ENCODE results near the gene SPOCD1. TPM values are rescaled to one million over a fixed set of nuclear protein-coding genes. Genes with fewer than 3 reads are reported as not detected.

SPOCD1 gene
- total and polyA plus RNA-seq, 2 experiments from 2014 or later: 0.73 to 1.3 TPM

DNA sequence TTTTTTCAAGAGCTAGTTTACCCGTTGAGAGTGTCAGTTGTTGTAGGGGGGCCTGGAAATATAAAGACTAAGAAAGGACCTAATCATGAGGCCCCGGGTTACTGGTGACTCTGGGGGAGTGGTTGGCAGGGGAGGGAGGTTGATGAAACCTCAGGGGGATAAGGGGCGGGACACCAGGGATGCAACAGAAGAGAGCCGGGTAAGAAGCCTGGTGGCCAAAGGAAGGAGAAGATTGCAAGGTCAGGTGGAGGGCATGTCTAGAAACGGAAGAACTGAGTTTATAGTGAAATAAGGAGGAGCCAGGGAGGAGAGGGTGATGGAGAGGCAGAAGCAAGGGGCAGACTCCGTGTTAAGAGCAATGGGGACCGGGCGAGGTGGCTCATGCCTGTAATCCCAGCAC lies 12.5 kb upstream of the SPOCD1 start:
- Histone ChIP-seq H3K79me2 (replicated peaks; ENCODE audit: insufficient read depth) (no peaks in the 10 kb centered on the region), H3K36me3 (ENCODE audit: insufficient read depth) (no peaks in the 10 kb centered on the region), H2AFZ (no peak overlapping the region), H3F3A (replicated peaks; ENCODE audit: low read depth) (no peaks in the 10 kb centered on the region), H3K4me3 (no peak overlapping the region), H3K9me2 (ENCODE audit: insufficient read depth) (no peaks in the 10 kb centered on the region), H3K27me3 (ENCODE audit: insufficient read depth) (no peaks in the 10 kb centered on the region), H3K4me1 (ENCODE audit: insufficient read depth) (no peaks in the 10 kb centered on the region), H3K27ac (ENCODE audit: low read depth) (no peak overlapping the region), H4K20me1 (replicated peaks; ENCODE audit: insufficient read depth) (no peaks in the 10 kb centered on the region), H3K4me2 (no peak overlapping the region)
- no peaks in the 10 kb centered on the region for H3K4me1 Mint-ChIP-seq
- no peak overlapping the region for H3K27ac Mint-ChIP-seq
- no peak for TF ChIP-seq EZH2phosphoT487 (IDR thresholded peaks at IDR 0.05; ENCODE audit: unreplicated experiment)
- TF ChIP-seq, protein P1, sequence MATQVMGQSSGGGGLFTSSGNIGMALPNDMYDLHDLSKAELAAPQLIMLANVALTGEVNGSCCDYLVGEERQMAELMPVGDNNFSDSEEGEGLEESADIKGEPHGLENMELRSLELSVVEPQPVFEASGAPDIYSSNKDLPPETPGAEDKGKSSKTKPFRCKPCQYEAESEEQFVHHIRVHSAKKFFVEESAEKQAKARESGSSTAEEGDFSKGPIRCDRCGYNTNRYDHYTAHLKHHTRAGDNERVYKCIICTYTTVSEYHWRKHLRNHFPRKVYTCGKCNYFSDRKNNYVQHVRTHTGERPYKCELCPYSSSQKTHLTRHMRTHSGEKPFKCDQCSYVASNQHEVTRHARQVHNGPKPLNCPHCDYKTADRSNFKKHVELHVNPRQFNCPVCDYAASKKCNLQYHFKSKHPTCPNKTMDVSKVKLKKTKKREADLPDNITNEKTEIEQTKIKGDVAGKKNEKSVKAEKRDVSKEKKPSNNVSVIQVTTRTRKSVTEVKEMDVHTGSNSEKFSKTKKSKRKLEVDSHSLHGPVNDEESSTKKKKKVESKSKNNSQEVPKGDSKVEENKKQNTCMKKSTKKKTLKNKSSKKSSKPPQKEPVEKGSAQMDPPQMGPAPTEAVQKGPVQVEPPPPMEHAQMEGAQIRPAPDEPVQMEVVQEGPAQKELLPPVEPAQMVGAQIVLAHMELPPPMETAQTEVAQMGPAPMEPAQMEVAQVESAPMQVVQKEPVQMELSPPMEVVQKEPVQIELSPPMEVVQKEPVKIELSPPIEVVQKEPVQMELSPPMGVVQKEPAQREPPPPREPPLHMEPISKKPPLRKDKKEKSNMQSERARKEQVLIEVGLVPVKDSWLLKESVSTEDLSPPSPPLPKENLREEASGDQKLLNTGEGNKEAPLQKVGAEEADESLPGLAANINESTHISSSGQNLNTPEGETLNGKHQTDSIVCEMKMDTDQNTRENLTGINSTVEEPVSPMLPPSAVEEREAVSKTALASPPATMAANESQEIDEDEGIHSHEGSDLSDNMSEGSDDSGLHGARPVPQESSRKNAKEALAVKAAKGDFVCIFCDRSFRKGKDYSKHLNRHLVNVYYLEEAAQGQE (IDR thresholded peaks at IDR 0.05; ENCODE audit: unreplicated experiment): no peak
- no peak for TF ChIP-seq EZH2 (IDR thresholded peaks at IDR 0.05; ENCODE audit: low read depth, unreplicated experiment)
- no peak for TF ChIP-seq JUNB (IDR thresholded peaks at IDR 0.05; ENCODE audit: unreplicated experiment)
- TF ChIP-seq, protein P2, sequence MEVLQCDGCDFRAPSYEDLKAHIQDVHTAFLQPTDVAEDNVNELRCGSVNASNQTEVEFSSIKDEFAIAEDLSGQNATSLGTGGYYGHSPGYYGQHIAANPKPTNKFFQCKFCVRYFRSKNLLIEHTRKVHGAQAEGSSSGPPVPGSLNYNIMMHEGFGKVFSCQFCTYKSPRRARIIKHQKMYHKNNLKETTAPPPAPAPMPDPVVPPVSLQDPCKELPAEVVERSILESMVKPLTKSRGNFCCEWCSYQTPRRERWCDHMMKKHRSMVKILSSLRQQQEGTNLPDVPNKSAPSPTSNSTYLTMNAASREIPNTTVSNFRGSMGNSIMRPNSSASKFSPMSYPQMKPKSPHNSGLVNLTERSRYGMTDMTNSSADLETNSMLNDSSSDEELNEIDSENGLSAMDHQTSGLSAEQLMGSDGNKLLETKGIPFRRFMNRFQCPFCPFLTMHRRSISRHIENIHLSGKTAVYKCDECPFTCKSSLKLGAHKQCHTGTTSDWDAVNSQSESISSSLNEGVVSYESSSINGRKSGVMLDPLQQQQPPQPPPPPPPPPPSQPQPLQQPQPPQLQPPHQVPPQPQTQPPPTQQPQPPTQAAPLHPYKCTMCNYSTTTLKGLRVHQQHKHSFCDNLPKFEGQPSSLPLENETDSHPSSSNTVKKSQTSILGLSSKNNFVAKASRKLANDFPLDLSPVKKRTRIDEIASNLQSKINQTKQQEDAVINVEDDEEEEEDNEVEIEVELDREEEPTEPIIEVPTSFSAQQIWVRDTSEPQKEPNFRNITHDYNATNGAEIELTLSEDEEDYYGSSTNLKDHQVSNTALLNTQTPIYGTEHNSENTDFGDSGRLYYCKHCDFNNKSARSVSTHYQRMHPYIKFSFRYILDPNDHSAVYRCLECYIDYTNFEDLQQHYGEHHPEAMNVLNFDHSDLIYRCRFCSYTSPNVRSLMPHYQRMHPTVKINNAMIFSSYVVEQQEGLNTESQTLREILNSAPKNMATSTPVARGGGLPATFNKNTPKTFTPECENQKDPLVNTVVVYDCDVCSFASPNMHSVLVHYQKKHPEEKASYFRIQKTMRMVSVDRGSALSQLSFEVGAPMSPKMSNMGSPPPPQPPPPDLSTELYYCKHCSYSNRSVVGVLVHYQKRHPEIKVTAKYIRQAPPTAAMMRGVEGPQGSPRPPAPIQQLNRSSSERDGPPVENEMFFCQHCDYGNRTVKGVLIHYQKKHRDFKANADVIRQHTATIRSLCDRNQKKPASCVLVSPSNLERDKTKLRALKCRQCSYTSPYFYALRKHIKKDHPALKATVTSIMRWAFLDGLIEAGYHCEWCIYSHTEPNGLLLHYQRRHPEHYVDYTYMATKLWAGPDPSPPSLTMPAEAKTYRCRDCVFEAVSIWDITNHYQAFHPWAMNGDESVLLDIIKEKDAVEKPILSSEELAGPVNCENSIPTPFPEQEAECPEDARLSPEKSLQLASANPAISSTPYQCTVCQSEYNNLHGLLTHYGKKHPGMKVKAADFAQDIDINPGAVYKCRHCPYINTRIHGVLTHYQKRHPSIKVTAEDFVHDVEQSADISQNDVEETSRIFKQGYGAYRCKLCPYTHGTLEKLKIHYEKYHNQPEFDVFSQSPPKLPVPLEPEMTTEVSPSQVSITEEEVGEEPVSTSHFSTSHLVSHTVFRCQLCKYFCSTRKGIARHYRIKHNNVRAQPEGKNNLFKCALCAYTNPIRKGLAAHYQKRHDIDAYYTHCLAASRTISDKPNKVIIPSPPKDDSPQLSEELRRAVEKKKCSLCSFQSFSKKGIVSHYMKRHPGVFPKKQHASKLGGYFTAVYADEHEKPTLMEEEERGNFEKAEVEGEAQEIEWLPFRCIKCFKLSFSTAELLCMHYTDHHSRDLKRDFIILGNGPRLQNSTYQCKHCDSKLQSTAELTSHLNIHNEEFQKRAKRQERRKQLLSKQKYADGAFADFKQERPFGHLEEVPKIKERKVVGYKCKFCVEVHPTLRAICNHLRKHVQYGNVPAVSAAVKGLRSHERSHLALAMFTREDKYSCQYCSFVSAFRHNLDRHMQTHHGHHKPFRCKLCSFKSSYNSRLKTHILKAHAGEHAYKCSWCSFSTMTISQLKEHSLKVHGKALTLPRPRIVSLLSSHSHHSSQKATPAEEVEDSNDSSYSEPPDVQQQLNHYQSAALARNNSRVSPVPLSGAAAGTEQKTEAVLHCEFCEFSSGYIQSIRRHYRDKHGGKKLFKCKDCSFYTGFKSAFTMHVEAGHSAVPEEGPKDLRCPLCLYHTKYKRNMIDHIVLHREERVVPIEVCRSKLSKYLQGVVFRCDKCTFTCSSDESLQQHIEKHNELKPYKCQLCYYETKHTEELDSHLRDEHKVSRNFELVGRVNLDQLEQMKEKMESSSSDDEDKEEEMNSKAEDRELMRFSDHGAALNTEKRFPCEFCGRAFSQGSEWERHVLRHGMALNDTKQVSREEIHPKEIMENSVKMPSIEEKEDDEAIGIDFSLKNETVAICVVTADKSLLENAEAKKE (CRISPR knock-in tag; IDR thresholded peaks at IDR 0.05): no peak
- TF ChIP-seq, protein P3, sequence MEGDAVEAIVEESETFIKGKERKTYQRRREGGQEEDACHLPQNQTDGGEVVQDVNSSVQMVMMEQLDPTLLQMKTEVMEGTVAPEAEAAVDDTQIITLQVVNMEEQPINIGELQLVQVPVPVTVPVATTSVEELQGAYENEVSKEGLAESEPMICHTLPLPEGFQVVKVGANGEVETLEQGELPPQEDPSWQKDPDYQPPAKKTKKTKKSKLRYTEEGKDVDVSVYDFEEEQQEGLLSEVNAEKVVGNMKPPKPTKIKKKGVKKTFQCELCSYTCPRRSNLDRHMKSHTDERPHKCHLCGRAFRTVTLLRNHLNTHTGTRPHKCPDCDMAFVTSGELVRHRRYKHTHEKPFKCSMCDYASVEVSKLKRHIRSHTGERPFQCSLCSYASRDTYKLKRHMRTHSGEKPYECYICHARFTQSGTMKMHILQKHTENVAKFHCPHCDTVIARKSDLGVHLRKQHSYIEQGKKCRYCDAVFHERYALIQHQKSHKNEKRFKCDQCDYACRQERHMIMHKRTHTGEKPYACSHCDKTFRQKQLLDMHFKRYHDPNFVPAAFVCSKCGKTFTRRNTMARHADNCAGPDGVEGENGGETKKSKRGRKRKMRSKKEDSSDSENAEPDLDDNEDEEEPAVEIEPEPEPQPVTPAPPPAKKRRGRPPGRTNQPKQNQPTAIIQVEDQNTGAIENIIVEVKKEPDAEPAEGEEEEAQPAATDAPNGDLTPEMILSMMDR (conservative IDR thresholded peaks at IDR 0.05; ENCODE audit: low read depth in 2 of 2): no peak
- TF ChIP-seq ETS1 (IDR thresholded peaks at IDR 0.05): no peak
- no peak for TF ChIP-seq CREB1 (CRISPR knock-in tag; IDR thresholded peaks at IDR 0.05; ENCODE audit: low read depth)
- no peak for TF ChIP-seq POLR2AphosphoS5 (IDR thresholded peaks at IDR 0.05; ENCODE audit: low read depth)
- TF ChIP-seq ZNF331 (CRISPR knock-in tag; IDR thresholded peaks at IDR 0.05; ENCODE audit: low read depth): no peak
- TF ChIP-seq STAT1 (IDR thresholded peaks at IDR 0.05; ENCODE audit: unreplicated experiment): no peak
- no peak for TF ChIP-seq NANOG (IDR thresholded peaks at IDR 0.05; ENCODE audit: borderline replicate concordance)
- TF ChIP-seq ZNF114 (CRISPR knock-in tag; IDR thresholded peaks at IDR 0.05): no peak
- no peak overlapping the region for H3K4me3 Mint-ChIP-seq
- H3K9me3 Mint-ChIP-seq: no peaks in the 10 kb centered on the region
- DNase-seq (ENCODE audit: low spot score): no peak
- no peak for ATAC-seq
- H3K27me3 Mint-ChIP-seq (ENCODE audit: insufficient read depth, low read depth, poor library complexity): peaks cover 6% of the 10 kb centered on the region
- no peaks in the 10 kb centered on the region for H3K36me3 Mint-ChIP-seq (ENCODE audit: low read depth)

Data from GM23338 (cell line).